ENCODE results near the gene RIMBP2.

The RIMBP2 gene

GRCh38 chr12:130479401-130480125, 236.5 kb downstream of the RIMBP2 start:
- DNase-seq = no peak

GRCh38 chr12:130478786-130479185, 237.3 kb downstream of the RIMBP2 start:
- no peak for DNase-seq

GRCh38 chr12:130477701-130478100, 238.4 kb downstream of the RIMBP2 start:
- DNase-seq = no peak

- DNase-seq = no peak
Measured at GRCh38 chr12:130477266-130477665, 238.8 kb downstream of the RIMBP2 start.

GRCh38 chr12:130476451-130477135, 239.5 kb downstream of the RIMBP2 start:
- no peak for DNase-seq

GRCh38 chr12:130474599-130475269, 241.4 kb downstream of the RIMBP2 start:
- no peak for DNase-seq

GRCh38 chr12:130473266-130473665, 242.8 kb downstream of the RIMBP2 start:
- no peak for DNase-seq

- DNase-seq = no peak
Measured at GRCh38 chr12:130470969-130471368, 245.1 kb downstream of the RIMBP2 start.

GRCh38 chr12:130469552-130469951, 246.5 kb downstream of the RIMBP2 start:
- DNase-seq = no peak

GRCh38 chr12:130468700-130469245, 247.3 kb downstream of the RIMBP2 start:
- DNase-seq = no peak

- DNase-seq = no peak
Measured at GRCh38 chr12:130468186-130468585, 247.9 kb downstream of the RIMBP2 start.

- no peak for DNase-seq
Measured at GRCh38 chr12:130465626-130466025, 250.5 kb downstream of the RIMBP2 start.

- no peak for DNase-seq
Measured at GRCh38 chr12:130465046-130465445, 251.1 kb downstream of the RIMBP2 start.

GRCh38 chr12:130463818-130464670, 252.1 kb downstream of the RIMBP2 start:
- DNase-seq = no peak

- DNase-seq = no peak
Measured at GRCh38 chr12:130463275-130463658, 252.8 kb downstream of the RIMBP2 start.

- no peak for DNase-seq
Measured at GRCh38 chr12:130462558-130463274, 253.4 kb downstream of the RIMBP2 start.

- no peak for DNase-seq
Measured at GRCh38 chr12:130461839-130462557, 254.1 kb downstream of the RIMBP2 start.

GRCh38 chr12:130461447-130461815, 254.7 kb downstream of the RIMBP2 start:
- no peak for DNase-seq

- no peak for DNase-seq
Measured at GRCh38 chr12:130460611-130461446, 255.3 kb downstream of the RIMBP2 start.

- no peak for DNase-seq
Measured at GRCh38 chr12:130459916-130460315, 256.2 kb downstream of the RIMBP2 start.

All from stimulated activated naive CD4-positive, alpha-beta T cell (primary cell).